NCI-H446 (cell line): ENCODE results near the gene NR1H3.
"Not testable (repeated sequence)": the region's sequence is repeated elsewhere in the genome, so short reads cannot be mapped to it uniquely, and the experiment has no call there.

Source experiments
- DNase-seq, 2 experiments: peaks; one replicate each; lab custom pipeline; 2025; lab: John Stamatoyannopoulos, UW

Gene NR1H3

GRCh38 chr11:47306484-47306844, 48.7 kb downstream of the NR1H3 start:
- DNase-seq, result no peak

DNA sequence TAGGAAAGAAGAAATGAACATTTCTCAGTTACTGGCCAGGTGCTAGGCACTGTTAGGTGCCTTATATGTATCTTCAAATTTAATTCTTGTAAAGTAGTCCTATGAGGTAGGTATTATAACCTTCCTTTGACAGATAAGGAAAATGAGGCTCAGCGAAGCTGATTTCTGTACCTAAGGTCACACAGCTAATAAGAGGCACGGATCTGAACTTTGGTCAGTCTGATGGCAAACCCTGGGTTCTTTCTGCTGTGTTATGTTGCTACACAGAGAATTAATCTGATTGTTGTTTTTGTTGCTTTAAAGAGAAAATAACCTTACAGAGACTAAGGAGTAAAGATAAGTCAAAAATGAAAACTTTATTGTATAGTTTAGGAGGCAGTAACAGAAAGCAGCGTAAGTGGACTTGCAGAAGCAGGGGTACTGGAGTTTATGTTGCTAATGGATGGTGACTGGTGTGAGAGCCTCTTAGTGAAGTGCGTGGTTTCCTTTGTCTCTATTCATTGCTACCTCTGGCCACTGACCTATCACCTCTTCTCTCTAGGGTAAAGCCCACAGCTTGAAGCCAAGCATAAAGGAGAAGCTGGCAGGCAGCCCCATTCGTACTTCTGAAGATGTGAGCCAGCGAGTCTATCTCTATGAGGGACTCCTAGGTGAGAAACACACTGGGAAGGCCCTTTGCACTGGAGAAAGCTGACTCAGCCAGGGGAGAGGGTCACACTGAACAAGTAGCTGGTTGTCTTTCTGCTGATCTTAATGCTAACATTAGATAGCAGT, 50.4 kb downstream of the NR1H3 start:
- DNase-seq, result no peak

DNA sequence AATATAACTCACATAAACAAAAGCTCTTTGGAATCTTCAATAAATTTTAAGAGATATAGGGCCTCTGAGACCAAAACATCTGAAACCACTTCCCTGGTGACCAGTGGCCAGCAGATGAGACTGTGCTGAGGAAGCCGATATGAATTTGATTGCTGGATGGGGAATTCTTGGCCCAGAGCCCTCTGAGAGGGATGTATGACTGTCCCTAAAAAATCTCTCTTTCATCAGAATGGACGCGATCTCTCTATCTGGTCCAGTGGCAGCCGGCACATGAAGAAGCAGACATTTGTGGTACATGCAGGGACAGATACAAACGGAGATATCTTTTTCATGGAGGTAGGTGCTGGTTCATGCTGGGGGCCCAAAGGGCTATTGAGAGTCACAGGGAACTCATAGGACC, 57.2 kb downstream of the NR1H3 start:
- DNase-seq, result no peak

GRCh38 chr11:47316501-47316900, 58.7 kb downstream of the NR1H3 start:
- DNase-seq, result not testable (repeated sequence)

GRCh38 chr11:47317064-47317828, 59.5 kb downstream of the NR1H3 start:
- DNase-seq, result no peak

DNA sequence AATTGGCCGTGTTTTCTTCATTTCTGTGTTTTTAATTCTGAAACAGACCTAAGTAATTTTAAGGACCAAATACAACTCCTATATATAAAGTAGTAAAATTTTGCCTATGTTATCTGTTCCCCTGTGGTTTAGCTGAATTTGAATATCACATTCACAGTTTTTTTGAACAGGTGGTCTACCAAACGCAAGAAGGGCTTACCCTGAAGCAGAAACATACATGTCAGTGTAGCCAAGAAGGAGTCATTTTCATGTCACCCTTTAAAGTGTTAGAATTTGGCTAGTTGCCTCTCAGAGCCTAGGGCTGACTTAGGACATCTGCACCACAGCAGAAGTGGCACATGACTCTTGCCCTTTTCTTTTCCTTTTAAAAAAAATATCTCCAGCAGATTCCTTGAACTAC, 60.4 kb downstream of the NR1H3 start:
- DNase-seq, result no peak
